Right renal cortex interstitium (tissue), 3 donors: ENCODE data around the gene GBP2. TPM values are rescaled to one million over a fixed set of nuclear protein-coding genes. Genes with fewer than 3 reads are reported as not detected.

Experiments
- DNase-seq, 3 donors: peaks; one replicate each; pipeline ENCODE4 v3.0.0-alpha.2; 2013; ENCODE audit warnings: low read depth in 3 of 3, low spot score in 2 of 3
- polyA plus RNA-seq, 3 donors: library from polyadenylated mRNA; unstranded; fragments of 120-200 nt; gene quantifications; one replicate each; pipeline ENCODE4 v1.2.1, GENCODE V29; 2013; ENCODE audit not compliant: insufficient read length in 3 of 3

GBP2 gene
- polyA plus RNA-seq, 3 donors: 1.8 to 4.0 (median 3.5) TPM

DNA sequence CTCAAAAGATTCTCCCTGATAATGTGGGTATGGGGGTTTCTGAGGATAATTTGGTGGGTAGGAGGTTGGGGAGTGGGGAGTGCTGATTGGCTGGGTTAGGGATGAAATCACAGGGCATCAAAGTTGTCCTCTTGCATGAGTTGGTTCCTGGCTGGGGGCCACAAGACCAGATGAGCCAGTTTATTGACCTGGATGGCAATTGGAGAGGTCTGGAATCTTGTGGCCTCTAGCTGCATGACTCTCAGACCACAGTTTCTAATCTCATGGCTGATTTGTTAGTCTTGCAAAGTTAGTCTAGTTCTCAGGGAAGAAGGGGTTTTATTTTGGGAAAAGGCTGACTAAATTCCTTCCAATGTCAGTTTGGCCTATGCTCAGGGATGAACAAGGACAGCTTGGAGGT is 57.6 kb downstream of the GBP2 start:
- DNase-seq: no peak

DNA sequence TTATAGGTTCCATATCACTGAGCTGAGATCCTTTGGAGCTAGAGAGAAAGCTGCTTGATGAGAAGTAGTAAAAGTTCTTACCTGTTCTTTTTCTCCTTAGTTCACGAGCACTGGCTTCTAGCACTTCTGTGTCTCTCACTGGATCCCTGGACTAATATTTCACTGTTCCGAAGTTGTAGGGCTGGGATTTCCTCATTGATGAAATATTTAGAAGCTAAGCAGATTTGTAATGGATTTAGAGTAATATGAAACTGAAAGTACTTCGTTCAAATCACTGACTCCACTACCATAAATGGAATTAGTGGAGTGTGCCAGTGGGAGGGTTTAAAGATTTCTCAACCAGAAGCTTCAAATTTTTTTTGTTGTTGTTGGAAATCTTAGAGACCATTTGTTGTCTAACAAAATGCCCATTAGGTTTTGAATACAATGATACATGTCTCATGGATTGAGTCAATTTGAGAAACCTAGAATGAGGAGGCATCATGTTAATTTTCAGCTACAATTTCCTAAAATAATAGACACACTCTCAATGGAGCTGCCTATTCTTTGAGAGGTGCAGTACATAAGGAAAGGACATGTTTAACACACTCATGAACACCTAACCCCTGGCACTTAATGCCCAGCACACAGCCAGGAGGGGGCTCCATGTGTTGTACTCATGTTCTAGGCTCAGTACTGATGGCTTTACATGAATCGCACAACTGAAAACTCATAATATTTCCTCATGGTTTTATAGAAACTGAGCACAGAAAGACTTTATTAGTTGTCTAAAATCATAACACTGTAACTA is 60.6 kb downstream of the GBP2 start, which contains the start of gene GBP1:
Gene GBP1, minus strand, starts transcription at position 130 of the 790 bp plus-strand sequence. CDS start 1,974 bp downstream, outside the sequence.
- no peak for DNase-seq

DNA sequence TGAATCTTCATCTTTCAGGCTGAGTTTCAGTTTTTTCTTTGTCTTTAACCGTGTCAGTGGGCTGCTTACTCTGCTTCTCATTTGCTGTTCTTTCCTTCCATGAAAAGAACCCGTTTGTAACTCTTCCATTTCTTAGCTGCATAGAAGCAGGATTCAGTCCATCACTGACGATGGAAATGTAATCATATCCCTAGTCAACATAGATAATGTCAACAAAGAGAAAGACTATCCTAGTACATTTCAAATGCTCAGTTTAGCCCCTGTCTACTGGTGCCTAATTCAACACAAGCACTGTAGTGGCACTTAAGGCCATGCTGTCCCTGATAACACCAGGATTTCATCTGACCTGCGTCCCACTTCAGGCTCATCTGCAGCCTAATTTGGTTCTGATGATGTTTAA is 61.3 kb downstream of the GBP2 start:
- DNase-seq: no peak

DNA sequence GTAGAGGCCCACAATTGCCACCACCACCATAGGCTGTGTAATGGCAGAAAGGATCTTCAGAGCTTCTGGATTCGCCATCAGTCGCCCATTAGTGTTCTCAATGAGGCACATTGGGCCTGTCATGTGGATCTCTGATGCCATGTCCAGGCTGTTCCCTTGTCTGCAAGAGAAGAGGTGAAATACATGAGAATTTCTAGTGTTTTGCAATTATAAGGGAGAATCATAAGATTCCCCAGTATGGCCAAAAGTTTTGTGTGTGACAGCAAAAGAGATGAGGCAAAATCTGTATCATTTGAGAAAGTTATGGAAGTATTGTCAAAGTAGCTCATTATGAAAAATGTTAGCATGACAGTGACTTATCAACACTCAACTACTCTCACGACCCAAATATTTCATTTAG is 62.8 kb downstream of the GBP2 start:
- no peak for DNase-seq

DNA sequence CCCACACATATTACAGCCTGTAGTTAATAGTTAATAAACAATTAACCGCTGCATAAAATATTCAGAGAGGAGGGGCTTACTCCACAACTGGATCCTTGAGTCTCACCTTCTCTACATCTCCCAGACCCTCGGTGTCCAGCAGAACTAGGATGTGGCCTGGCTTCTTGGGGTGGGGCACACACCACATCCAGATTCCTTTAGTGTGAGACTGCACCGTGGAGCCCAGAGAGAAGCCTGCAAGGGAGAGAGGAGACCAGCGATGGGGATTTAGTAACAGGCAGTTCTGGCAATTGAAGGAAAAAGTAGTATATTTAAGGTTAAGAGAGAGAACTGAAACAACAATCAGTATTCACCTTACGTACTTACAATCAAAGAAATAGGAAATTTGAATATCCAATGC is 65.8 kb downstream of the GBP2 start:
- DNase-seq: no peak

Other genes starting within 250 kb of the GBP2 start
- 10 to 100 TPM; 49.4 to 55.4 (median 53.7) TPM for gene GTF2B, start 234.5 kb downstream of the GBP2 start, polyA plus RNA-seq
- gene KYAT3, start 133.5 kb downstream of the GBP2 start, polyA plus RNA-seq: 10 to 100 TPM; 56.5 to 65.0 (median 56.8) TPM
- gene RBMXL1, start 133.5 kb downstream of the GBP2 start, polyA plus RNA-seq: 10 to 100 TPM; 17.3 to 20.4 (median 20.3) TPM
- gene GBP3, start 103.2 kb downstream of the GBP2 start, polyA plus RNA-seq: 10 to 100 TPM; 26.0 to 31.6 (median 26.5) TPM
- gene GBP1, start 60.9 kb downstream of the GBP2 start, polyA plus RNA-seq: 10 to 100 TPM; 14.9 to 18.0 (median 14.9) TPM
- gene GBP7, start 49.9 kb upstream of the GBP2 start, polyA plus RNA-seq: under 1 TPM in 2 of 3 donors, not detected in 1; 0.14 to 0.18 TPM
- gene GBP4, start 72.8 kb upstream of the GBP2 start, polyA plus RNA-seq: 10 to 100 TPM; 11.2 to 13.1 (median 11.6) TPM
- gene GBP5, start 146.7 kb upstream of the GBP2 start, polyA plus RNA-seq: 1 to 10 TPM in 1 of 3 donors, under 1 TPM in 2; 0.31 to 1.2 (median 0.33) TPM
- gene GBP6, start 237.9 kb upstream of the GBP2 start, polyA plus RNA-seq: not detected